Right kidney (tissue), 1 donor: ENCODE data around the gene PRKCD.

Source experiments
- DNase-seq: peaks from one replicate; pipeline ENCODE4 v3.0.0-alpha.2; 2016

The PRKCD gene

DNA sequence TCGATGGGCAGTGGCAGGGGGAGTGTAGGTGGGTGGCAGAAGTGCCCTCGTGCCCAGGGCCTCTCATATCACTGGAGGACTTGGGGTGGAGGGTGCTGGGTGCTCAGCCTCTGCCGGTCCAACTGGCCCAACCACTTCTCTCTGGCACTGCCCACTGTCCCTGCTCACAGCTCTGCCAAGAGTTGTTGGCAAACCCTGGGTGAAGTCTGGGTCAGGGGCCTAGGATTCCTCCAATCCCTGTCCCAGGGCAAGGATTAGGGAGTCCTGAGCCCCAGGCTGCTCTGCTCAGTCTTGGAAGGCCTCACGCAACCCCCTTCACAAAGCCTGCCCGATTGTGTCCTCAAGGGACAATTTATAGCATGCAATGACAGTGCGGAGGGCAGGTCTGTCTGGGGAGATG is 5.2 kb upstream of the PRKCD start:
- DNase-seq = no peak

- DNase-seq = no peak
These were observed 4.6 kb upstream of the PRKCD start for GRCh38 chr3:53156368-53156834.

GRCh38 chr3:53157974-53158580 is 2.9 kb upstream of the PRKCD start:
- DNase-seq = no peak

DNA sequence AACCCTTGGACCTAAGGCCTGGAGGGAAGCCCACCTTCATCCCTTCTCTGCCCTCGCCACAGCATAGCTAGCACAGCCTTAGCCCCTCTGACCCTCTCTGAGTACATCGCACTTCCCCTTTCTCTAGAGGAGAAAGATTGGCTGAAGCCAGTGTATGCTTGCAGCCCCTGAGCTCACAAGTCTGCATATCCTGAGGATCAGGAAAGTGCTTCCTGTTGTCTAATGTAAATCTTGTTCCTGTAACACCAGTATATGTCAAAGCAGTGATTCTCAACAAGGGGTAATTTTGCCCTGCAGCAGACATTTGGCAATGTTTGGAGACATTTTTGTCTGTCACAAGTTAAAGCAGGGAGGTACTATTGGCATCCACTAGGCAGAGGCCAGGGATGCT is 2.2 kb upstream of the PRKCD start:
- DNase-seq = no peak

DNA sequence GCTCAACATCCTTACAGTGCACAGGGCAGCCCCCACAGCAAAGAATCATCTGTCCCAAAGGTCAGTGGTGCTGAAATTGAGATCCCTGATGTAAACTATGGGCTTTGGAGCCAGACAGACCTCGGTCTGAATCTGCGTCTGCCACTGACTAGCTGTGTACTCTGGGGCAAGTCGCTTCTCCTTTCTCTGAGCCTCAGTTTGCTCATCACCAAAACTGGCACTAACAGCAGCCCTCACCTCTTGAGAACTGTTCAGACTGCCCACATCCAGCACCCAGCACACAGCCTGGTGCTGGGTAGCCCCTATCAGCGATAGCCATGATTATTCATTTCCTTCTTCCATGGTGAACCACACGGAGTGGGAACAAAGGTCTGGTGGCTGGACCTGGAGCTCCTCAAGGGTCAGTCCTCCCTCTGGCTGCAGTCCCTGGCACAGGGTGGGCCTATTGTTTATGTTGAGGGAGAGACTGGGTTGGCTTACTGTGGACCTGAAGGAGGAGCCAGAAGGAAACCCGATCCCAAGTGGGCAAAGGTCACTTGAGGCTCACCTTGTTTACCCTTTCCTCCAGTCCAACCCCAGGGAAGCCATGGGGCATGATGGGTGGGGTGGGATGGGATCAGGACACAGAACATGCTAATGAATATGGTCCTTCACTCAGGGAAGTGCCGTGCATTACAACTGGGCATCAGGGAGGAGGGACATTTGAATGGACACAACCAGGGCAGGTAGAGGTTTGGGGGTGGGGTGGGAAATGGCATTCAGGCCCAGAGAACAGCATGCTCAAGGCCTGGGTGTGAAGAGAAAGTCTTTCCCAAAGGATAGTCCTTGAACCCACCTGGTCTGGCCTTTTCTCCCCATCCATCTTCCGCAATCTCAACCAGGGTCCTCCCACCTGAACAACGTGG is 1.6 kb upstream of the PRKCD start:
- no peak for DNase-seq

DNA sequence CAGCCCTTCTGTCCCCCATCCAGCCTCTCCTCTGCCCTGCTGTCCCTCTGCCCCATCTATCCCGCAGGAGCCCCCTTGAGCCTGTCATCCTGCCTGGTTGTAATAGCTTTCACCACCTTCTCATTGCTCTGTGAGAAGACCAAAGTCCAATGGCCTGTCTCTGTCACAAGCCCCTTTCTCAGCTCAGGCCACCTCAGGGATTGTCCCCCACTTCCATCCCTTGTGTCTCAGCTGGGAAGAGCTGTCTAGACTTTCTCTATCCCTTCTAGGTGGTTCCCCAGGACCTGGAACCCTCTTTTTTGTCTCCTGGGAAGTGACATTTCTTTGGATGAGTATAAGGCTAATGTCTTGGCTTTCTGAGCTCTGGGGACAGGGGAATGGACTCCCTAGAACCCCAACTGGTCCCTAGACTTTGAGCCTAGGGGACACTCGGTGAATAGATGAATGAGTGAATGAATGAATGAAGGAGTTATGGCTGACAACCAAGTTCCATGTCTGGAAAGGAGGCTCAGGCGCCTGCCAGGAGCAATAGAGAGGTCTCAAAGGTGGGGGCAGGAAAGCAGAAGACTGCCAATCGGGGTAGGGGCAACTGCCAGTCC is 849 bp upstream of the PRKCD start:
- no peak for DNase-seq

DNA sequence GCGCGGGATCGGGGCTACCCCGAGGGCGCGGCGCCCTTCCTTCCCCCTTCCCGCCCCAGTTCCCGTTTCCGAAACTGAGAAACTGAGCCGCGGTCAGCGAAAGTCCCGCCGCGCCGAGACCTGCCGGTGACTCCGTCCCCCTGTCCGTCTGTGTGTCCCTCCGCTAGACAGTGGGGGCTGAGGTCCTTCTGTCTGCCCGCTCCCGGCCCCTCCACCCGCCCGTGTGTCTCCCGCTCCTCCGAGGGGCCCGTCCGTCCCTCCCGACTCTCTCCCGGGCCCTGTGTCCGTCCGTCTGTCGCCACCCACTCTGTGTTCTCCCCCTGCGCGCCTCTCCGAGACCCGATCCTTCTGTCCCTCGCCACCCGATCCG is 426 bp downstream of the PRKCD start:
- DNase-seq = peak; percentile 70

GRCh38 chr3:53161820-53162671 is 1.0 kb downstream of the PRKCD start:
- peak; percentile 57 for DNase-seq

GRCh38 chr3:53162672-53163443 is 1.8 kb downstream of the PRKCD start:
- no peak for DNase-seq

DNA sequence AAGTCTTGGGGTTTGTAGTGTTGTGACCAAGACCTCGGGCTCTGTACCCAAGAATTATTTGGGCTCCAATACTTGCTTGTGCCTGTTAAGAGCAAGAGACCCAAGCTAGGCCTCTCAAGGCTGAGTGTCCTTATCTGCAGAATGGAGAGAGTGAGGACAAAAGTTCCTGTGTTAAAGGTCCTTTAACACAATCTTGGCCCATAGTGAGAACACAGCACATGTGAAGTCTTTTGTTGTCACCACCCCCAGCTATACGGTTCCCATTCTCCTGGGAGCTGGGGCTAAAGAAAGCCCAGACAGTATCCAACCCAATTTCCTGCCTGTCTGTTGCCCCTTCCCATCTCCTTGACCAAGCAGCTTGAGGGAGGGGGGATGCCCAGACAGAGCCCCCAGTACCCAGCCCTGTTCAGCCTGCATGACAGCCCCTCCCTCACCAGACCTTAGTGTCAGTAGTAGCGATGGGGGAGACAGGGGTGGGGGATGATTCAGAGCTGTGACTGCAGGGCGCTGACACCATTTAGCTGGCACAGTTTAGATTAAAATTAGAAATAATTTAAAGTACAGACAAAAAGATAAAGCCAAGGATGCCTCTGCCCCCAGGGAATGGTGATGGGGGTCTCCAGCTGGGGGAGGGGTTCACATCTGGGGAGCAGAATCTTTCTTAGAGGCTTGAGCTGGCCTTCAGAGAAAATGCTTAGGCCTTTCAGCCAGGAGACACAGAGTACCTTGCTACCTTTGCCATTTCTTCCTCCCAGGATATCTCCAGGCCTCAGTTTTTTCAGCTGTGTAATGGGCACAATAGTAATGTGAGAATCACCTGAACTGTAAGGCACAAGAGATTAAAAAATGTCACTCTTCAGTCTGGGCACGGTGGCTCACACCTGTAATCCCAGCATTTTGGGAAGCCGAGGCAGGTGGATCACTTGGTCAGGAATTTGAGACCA is 2.7 kb downstream of the PRKCD start:
- DNase-seq = no peak

GRCh38 chr3:53164911-53165310 is 3.9 kb downstream of the PRKCD start:
- DNase-seq = no peak

DNA sequence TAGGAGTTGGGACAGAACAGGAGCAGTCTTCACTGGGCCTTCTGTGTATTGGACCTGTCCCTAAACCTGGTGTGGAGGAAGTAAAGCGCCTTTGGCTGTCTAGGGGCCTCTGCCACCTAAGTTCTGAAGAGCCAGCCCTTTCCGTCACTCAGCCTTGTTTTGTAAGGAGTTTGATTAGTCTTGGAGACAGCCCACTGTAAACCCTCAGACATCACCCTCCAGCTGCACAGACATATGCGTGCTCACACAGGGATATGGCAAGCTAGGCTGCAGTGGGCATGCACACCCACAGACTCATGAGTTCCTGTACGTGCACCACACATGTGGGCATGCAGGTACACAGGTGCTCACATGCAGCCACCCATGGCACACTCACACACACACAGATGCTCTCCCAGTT is 5.2 kb downstream of the PRKCD start:
- no peak for DNase-seq

- no peak for DNase-seq
These were observed 5.8 kb downstream of the PRKCD start for GRCh38 chr3:53166781-53167291.

GRCh38 chr3:53167418-53168174 is 6.6 kb downstream of the PRKCD start:
- no peak for DNase-seq

DNA sequence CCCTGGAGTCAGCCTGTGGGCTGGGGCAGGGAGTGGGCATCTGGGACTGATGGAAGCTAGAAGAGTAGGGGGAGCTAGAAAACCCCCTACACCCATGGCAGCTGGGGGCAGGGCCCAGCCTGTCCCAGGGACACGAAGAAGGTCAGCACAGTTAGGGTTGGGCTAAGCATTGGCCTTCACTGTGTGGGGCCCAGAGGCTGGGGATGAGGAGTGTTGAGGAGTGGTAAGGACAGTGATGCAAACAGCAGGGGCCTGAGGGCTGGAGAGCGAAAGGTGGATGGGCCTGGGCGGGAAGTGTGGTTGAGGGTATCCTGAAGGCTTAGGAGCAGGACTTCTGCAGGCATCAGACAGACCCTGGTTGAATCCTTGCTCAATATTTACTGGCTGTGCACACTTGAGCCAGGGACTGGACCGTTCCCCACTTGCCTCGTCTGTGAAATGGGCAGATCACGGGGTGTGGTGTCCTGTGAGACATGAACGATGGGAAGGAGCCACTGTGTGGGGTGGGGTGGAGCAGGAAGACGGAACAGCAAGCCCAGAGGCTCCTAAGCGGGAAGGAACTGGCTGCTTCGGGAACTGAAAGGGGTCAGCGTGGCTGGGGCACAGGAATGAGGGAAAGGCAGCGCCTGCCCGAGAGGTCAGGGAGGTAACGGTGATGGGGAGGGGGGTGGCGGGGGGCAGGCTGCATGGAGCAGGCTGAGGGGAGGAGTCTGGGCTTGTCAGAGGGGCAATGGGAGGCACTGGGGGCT is 7.3 kb downstream of the PRKCD start:
- no peak for DNase-seq

GRCh38 chr3:53169045-53169831 is 8.2 kb downstream of the PRKCD start:
- no peak for DNase-seq

DNA sequence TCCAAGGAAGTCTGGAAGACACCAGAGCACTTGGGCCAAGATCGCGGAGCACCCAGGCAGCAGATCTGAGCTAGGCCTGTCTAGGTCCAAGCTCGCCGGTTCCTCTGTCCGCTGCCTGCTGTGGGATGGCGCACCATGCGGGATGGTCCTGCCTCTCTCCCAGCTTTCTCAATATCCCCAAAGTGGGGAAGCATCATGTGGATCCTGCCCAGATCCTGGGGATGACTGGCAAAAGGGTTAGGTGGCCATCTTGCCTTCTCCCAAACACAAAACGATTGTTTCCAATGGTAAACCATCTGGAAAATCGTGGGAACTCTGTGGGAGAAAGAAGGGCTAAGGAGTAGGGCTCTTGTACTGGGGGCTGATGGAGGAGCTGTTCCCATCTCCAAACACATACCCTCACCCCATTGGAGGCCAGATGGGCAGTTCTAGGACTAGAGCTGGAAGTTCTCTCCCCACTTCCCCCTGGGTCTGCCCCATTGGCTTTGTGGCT is 8.9 kb downstream of the PRKCD start:
- DNase-seq = no peak
